GM18951 (cell line): ENCODE data around the gene GBP3.
"Not testable (repeated sequence)": the region's sequence is repeated elsewhere in the genome, so short reads cannot be mapped to it uniquely, and the experiment has no call there.

Experiments
- POLR2A ChIP-seq: IDR thresholded peaks from 4 replicates; pipeline ENCODE4 v1.6.1; 2011; ENCODE audit warnings: mild to moderate bottlenecking; ENCODE audit not compliant: insufficient read length, insufficient read depth; ENCODE audit errors: extremely low read depth
- in situ Hi-C: fragments of 300-500 bp; cut with MboI; formaldehyde crosslinking; loops from one replicate; pipeline ENCODE4 v1.12.0; 2022; ENCODE audit warnings: low sequenced_read_pairs, mixed read lengths, inconsistent platforms; ENCODE audit not compliant: unreplicated experiment

The GBP3 gene

GRCh38 chr1:88979054-88979748, 43.5 kb downstream of the GBP3 start:
- in situ Hi-C loops = no loop called here
- TF ChIP-seq POLR2A = no peak

- in situ Hi-C loops = no loop called here
- no peak for TF ChIP-seq POLR2A
Observed at GRCh38 chr1:88976235-88976634, 46.4 kb downstream of the GBP3 start.

GRCh38 chr1:88974616-88975172, 48.0 kb downstream of the GBP3 start:
- in situ Hi-C loops = not testable (repeated sequence)

GRCh38 chr1:88973520-88974137, 49.0 kb downstream of the GBP3 start:
- in situ Hi-C loops = no loop called here
- TF ChIP-seq POLR2A = no peak

DNA sequence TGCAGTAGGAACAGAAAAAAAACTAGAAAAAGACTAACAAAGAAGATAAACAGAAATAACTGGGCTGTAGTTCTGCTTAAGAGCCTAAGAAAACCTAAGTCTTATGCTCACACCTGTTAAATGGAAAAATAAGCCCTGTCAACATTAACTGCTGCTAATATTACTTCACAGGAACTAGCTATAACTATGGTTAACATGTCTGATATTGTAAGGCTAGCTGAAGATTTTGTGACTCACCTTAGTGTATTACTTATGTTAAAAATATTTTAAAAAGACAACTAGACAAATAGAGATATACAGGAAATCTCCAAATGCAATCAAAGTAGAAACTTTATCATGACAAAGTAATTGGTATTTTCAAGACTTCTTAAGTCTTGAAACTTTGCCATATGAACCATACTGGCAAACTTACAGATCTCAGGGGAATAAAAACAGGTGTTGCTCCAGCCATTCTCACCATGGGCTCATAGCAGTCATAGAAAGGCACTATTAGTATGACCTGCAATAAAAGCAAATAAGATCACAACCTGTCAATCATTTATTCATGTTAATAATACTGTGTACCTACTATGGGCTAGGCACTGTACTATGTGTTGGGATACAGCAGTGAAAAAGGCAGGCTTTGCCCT, 60.9 kb downstream of the GBP3 start:
- TF ChIP-seq POLR2A = no peak

GRCh38 chr1:88961081-88961480, 61.6 kb downstream of the GBP3 start:
- in situ Hi-C loops = no loop called here
- TF ChIP-seq POLR2A = no peak

More for the DNA sequence above, 60.9 kb downstream of the GBP3 start:
- in situ Hi-C loops = no loop called here
